ENCODE data around the gene ZBTB17.
"Not testable (repeated sequence)": the region's sequence is repeated elsewhere in the genome, so short reads cannot be mapped to it uniquely, and the experiment has no call there.

ZBTB17 gene

DNA sequence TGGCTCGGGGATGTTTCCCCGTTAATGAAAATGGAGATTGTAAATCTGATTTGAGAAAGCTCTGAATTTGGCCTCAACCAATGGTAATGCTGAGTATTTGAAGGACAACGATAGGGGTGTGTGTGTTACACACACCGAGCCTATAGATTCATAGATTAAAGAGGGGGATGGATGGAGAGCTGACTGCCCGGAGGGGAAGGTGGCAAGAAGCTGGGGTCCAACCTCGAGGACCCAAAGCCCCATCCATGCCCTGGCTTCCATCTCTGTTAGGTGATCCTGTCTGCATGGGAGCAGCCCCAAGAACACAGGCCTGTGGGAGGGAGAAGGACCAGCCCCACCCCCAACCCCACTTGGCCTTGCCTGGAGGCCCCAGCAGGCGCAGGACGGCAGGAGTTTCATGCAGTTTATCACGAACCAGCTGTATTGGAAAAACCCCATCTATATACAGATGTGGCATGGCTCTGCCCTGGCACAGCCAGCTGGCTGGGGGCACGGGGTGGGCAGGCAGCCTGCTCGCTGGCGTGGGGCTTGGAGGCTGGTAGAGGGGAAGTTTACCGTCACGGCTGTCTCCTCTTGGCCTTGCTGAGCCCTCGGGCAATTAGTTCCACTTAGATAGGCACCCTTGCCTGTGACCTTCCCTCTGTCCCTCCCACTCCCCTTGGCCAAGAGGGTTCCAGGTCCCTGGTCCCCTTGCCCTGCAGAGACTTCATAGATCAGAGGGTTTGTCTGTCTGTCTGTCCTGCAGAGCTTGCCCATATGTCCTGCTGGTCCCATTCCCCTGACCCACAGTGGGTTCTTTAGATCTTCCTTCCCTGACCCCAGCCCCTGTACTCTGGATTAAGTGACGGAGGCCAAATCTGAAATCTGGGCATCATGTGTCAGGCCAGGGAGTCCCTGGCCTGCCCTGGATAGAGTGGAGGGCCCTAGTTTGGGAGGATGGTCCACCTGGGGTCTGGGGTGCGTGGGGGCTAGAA is 38.9 kb upstream of the ZBTB17 start:
- Mint-ChIP-seq H3K9me3 (no peaks in the 10 kb centered on the region), H3K4me1 (peaks cover 16% of the 10 kb centered on the region), H3K36me3 (no peaks in the 10 kb centered on the region), H3K4me3 (no peak overlapping the region), H3K27ac (peak overlapping the region; percentile 45)
- ATAC-seq (no peak), DNase-seq (ENCODE audit: low spot score in 2 of 2) (no peak)

DNA sequence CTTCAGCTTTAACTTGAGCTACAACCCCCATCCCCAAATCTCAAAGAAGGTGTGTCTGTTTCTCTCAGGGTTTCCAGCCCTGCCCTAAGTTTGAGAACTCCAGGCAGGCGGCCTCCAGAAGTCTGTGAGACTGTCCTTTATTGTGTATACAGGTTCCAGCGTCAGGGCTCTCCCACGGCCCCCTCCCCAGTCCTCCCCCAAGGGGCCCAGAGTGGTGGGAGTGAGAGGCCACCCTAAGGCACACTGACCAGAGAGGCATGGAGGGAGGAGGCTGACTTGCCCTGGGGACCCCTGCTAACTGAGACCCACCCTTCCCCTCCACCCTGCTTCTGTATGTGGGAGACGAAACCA is 38.0 kb upstream of the ZBTB17 start:
- H3K27ac Mint-ChIP-seq = no peak overlapping the region
- H3K36me3 Mint-ChIP-seq = no peaks in the 10 kb centered on the region
- no peaks in the 10 kb centered on the region for H3K9me3 Mint-ChIP-seq
- H3K4me1 Mint-ChIP-seq = peaks cover 16% of the 10 kb centered on the region
- no peak for DNase-seq (ENCODE audit: low spot score in 2 of 2)
- no peak for ATAC-seq
- H3K4me3 Mint-ChIP-seq = peak overlapping the region; percentile 49

- H3K36me3 Mint-ChIP-seq = no peaks in the 10 kb centered on the region
- ATAC-seq (peak; percentile 53), DNase-seq (ENCODE audit: low spot score in 2 of 2) (no peak)
- H3K9me3 Mint-ChIP-seq = no peaks in the 10 kb centered on the region
- H3K4me1 Mint-ChIP-seq = peaks cover 16% of the 10 kb centered on the region
- peak overlapping the region; percentile 49 for H3K4me3 Mint-ChIP-seq
- H3K27ac Mint-ChIP-seq = no peak overlapping the region
Measured at GRCh38 chr1:16013220-16013907, 37.5 kb upstream of the ZBTB17 start.

DNA sequence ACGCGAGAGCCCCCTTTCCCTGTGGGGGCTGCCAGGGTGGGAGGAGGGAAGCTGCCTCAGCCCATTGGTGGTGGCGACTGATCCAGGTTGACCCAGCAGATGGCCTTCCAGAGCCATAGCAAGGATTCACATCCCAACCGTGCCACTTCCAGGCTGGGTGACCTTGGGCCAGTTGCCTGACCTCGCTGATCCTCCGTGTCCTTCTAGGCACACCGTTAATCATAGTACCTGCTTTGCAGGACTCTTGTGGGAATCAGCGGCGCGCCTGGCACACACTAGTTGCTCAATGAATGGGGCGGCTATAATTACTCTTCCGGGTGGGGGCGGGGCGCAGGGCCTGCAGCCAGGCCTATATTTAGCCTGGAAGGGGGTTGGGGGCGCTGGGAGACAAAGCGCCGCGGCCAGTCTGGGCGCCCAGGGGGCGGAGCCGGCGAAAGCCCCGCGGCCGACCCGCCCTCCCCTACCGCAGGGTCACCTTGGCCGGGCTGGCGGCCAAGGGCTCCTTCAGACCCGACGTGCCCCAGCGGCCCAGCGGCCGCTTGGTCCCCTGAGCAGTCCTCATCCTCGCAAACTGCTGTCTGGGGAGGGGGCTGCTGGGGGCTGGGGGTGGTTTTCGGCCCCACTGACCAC is 36.8 kb upstream of the ZBTB17 start:
- peaks cover 22% of the 10 kb centered on the region for H3K4me1 Mint-ChIP-seq
- H3K36me3 Mint-ChIP-seq = no peaks in the 10 kb centered on the region
- peak; percentile 55 for ATAC-seq
- DNase-seq (ENCODE audit: low spot score in 2 of 2) = no peak
- no peaks in the 10 kb centered on the region for H3K9me3 Mint-ChIP-seq
- H3K4me3 Mint-ChIP-seq = peak overlapping the region; percentile 49
- H3K27ac Mint-ChIP-seq = no peak overlapping the region

GRCh38 chr1:16011936-16012589 is 36.2 kb upstream of the ZBTB17 start:
- no peaks in the 10 kb centered on the region for H3K9me3 Mint-ChIP-seq
- H3K27ac Mint-ChIP-seq = no peak overlapping the region
- ATAC-seq = no peak

DNA sequence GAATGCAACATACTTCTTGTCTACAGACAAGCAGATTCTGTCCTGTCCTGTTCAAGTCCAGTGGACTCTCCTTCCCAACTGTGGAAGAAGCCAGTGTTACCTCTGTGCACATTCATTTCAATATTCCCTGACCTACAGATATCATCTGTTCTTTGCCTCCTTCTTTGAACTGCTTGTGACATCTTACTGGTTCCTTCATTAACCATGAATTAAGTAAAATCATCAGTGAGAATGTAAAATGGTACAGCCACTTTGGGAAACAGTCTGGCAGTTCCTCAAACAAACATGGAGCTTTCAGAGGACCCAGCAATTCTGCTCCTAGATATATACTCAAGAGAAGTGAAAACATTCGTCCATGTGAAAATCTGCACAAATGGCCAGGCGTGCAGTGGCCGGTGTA is 34.9 kb upstream of the ZBTB17 start:
- no peak overlapping the region for H3K4me3 Mint-ChIP-seq
- DNase-seq (ENCODE audit: low spot score in 2 of 2) = no peak
- H3K27ac Mint-ChIP-seq = no peak overlapping the region
- no peak for ATAC-seq
- peaks cover 31% of the 10 kb centered on the region for H3K4me1 Mint-ChIP-seq
- no peaks in the 10 kb centered on the region for H3K36me3 Mint-ChIP-seq
- no peaks in the 10 kb centered on the region for H3K9me3 Mint-ChIP-seq

More at GRCh38 chr1:16011936-16012589, 36.2 kb upstream of the ZBTB17 start:
- DNase-seq (ENCODE audit: low spot score in 2 of 2) = no peak
- Mint-ChIP-seq H3K36me3 (no peaks in the 10 kb centered on the region), H3K4me3 (peak overlapping the region; percentile 49), H3K4me1 (peaks cover 25% of the 10 kb centered on the region)

- DNase-seq (ENCODE audit: low spot score in 2 of 2) (no peak), ATAC-seq (no peak)
- no peak overlapping the region for H3K27ac Mint-ChIP-seq
- peaks cover 29% of the 10 kb centered on the region for H3K4me1 Mint-ChIP-seq
- H3K36me3 Mint-ChIP-seq = no peaks in the 10 kb centered on the region
- H3K9me3 Mint-ChIP-seq = no peaks in the 10 kb centered on the region
- H3K4me3 Mint-ChIP-seq = no peak overlapping the region
Measured at GRCh38 chr1:16009678-16010077, 33.8 kb upstream of the ZBTB17 start.

DNA sequence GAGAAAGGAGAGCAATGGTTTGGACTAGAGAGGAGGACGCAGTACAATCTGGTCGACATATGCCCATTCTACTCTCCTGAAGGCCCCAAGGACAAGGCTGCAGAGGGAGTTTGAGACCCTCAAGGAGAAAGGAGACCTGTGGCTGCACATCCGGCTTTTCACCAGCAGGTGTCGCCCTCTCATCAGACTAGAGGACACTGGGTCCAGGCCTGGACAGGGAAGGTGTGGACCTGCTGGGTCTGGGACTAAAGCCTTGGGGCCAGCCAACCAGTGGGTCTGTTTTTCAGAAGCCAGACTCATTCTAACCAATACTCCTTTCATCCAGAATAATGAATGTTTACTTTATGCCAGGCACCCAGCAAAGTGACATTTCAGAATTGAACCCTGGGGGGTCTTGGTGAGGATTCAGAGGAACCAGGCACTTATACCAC is 33.1 kb upstream of the ZBTB17 start:
- Mint-ChIP-seq H3K27ac (no peak overlapping the region), H3K9me3 (no peaks in the 10 kb centered on the region), H3K36me3 (no peaks in the 10 kb centered on the region), H3K4me1 (peaks cover 29% of the 10 kb centered on the region), H3K4me3 (no peak overlapping the region)
- ATAC-seq (peak; percentile 58), DNase-seq (ENCODE audit: low spot score in 2 of 2) (peak; percentile 67 to 89)

DNA sequence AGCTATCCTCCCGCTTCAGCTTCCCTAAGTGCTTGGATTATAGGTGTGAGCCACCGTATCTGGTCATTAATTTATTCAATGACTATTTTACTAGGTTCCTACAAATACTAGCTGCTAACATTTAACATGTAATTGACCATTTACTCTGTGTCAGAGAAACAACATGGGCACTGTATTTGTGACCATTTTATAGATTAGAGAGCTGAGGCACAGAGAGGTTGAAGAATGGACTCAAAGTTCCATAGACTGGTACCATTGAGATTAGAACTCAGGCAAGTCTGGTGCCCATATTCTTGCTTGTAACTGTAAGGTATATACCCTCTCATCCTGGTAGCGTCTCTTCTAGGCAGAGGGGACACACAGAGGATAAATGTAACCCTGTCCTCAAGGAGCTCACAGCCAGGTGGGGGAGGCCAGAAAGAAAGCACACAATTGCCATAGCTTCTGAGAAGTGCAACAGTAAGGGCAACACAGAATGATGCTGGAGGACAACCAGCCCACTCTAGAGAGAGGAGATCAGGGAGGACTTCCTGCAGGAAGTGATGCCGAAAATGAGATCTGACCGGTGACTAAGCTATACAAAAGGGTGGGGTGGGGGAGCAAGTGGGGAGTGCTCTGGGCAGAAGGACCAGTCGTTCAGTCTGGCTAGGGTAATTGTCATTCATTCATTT is 31.9 kb upstream of the ZBTB17 start:
- Mint-ChIP-seq H3K27ac (no peak overlapping the region), H3K36me3 (no peaks in the 10 kb centered on the region)
- DNase-seq (ENCODE audit: low spot score in 2 of 2) = no peak

DNA sequence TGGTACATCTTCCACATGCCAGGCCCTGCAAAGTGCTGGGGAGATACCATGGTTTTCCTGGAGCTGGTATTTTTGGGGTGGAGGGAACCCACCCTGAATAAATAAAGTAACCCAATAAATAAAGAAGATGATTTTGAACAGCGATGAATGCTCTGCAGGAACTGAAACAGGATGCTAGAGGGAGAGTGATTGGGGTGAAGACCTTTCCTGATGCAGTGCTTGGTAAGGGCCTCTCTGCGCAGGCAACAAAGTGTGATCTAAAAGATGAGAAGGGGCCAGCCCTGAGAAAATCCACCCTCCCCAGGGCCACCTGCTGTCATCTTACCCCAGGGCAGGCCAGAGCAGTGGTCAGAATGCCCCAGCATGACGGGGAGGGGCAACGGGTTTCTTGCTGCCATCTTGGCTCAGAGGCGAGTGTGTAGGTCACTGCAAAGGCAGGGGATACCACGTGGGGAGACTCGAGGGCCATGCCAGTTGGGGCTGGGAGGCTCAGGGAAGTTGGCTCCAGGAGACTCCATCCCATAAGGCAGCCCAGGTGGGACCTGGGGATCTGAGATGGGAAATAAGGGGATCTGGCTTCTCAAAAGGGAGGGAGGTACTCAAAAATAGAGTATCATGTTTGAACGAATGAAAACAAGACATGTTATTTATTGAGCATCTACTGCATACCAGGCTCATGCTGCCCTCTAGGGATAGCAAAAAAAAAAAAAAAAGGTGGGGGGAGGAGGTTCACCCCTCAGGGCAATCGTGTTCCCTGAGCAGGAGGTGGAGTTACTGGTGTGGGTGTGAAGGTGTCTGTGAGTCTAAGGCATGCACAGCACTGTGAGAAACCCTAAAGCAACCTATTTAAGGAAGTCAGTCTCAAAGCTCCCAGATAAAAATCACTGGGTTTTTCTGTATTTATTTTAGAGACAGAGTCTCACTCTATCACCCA is 30.9 kb upstream of the ZBTB17 start:
- no peak for DNase-seq (ENCODE audit: low spot score in 2 of 2)
- Mint-ChIP-seq H3K4me1 (peaks cover 18% of the 10 kb centered on the region), H3K4me3 (no peak overlapping the region), H3K36me3 (no peaks in the 10 kb centered on the region), H3K9me3 (no peaks in the 10 kb centered on the region), H3K27ac (peak overlapping the region; percentile 50)
- ATAC-seq = peak; percentile 84

More for the DNA sequence above, 31.9 kb upstream of the ZBTB17 start:
- no peak for ATAC-seq
- Mint-ChIP-seq H3K4me1 (peaks cover 23% of the 10 kb centered on the region), H3K9me3 (no peaks in the 10 kb centered on the region), H3K4me3 (no peak overlapping the region)

GRCh38 chr1:16006010-16006409 is 30.1 kb upstream of the ZBTB17 start:
- DNase-seq (ENCODE audit: low spot score in 2 of 2) = no peak
- Mint-ChIP-seq H3K36me3 (no peaks in the 10 kb centered on the region), H3K27ac (no peak overlapping the region), H3K4me1 (peaks cover 18% of the 10 kb centered on the region), H3K4me3 (no peak overlapping the region), H3K9me3 (no peaks in the 10 kb centered on the region)
- ATAC-seq = no peak

- H3K4me1 Mint-ChIP-seq = peaks cover 18% of the 10 kb centered on the region
- no peaks in the 10 kb centered on the region for H3K9me3 Mint-ChIP-seq
- H3K4me3 Mint-ChIP-seq = no peak overlapping the region
- no peak for DNase-seq (ENCODE audit: low spot score in 2 of 2)
- no peak overlapping the region for H3K27ac Mint-ChIP-seq
- H3K36me3 Mint-ChIP-seq = no peaks in the 10 kb centered on the region
- no peak for ATAC-seq
Measured at GRCh38 chr1:16005597-16005996, 29.7 kb upstream of the ZBTB17 start.

DNA sequence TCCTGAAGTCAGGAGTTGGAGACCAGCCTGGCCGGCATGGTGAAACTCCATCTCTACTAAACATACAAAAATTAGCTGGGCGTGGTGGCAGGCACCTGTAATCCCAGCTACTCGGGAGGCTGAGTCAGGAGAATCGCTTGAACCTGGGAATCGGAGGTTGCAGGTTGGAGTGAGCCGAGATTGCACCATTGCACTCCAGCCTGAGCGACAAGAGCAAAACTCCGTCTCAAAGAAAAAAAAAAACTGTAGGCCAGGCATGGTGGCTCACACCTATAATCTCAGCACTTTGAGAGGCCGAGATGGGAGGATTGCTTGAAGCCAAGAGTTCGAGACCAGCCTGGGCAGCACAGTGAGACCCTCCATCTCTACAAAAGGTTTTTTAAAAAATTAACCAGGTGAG is 25.4 kb upstream of the ZBTB17 start:
- not testable (repeated sequence) for H3K9me3 Mint-ChIP-seq; ATAC-seq; H3K36me3 Mint-ChIP-seq; H3K4me3 Mint-ChIP-seq; H3K4me1 Mint-ChIP-seq; DNase-seq (ENCODE audit: low spot score in 2 of 2); H3K27ac Mint-ChIP-seq

- Mint-ChIP-seq H3K4me3 (no peak overlapping the region), H3K36me3 (no peaks in the 10 kb centered on the region), H3K9me3 (no peaks in the 10 kb centered on the region)
Measured at GRCh38 chr1:15998929-15999328, 23.0 kb upstream of the ZBTB17 start.

More at GRCh38 chr1:15998929-15999328, 23.0 kb upstream of the ZBTB17 start:
- peaks cover 6% of the 10 kb centered on the region for H3K4me1 Mint-ChIP-seq
- ATAC-seq = no peak
- peak overlapping the region; percentile 49 for H3K27ac Mint-ChIP-seq
- no peak for DNase-seq (ENCODE audit: low spot score in 2 of 2)

Data from stimulated activated effector memory CD8-positive, alpha-beta T cell treated with anti-CD3 and anti-CD28 coated beads, Interleukin-12 subunit alpha, Interleukin-12 subunit beta, amount 100 ng/mL, for 72 hours (primary cell).